GM18909 (cell line): ENCODE data around the gene FBLN2.

Experiments
- ATAC-seq: cut with Tn5 transposase; IDR thresholded peaks from one replicate; pipeline ENCODE4 v1.9.1; 2021; ENCODE audit warnings: mild to moderate bottlenecking; ENCODE audit not compliant: unreplicated experiment, poor library complexity

FBLN2 gene

GRCh38 chr3:13563321-13563720 lies 14.4 kb downstream of the FBLN2 start:
- ATAC-seq, result no peak

GRCh38 chr3:13563911-13564310 lies 15.0 kb downstream of the FBLN2 start:
- ATAC-seq, result no peak

- ATAC-seq, result no peak
These were observed 16.0 kb downstream of the FBLN2 start for GRCh38 chr3:13564751-13565560.

GRCh38 chr3:13565581-13566452 lies 16.9 kb downstream of the FBLN2 start:
- no peak for ATAC-seq

GRCh38 chr3:13566453-13566748 lies 17.5 kb downstream of the FBLN2 start:
- no peak for ATAC-seq

GRCh38 chr3:13566769-13567310 lies 17.9 kb downstream of the FBLN2 start:
- ATAC-seq, result no peak

- ATAC-seq, result no peak
These were observed 19.0 kb downstream of the FBLN2 start for GRCh38 chr3:13567684-13568514.

- no peak for ATAC-seq
These were observed 19.6 kb downstream of the FBLN2 start for GRCh38 chr3:13568515-13569028.

GRCh38 chr3:13569201-13569600 lies 20.3 kb downstream of the FBLN2 start:
- ATAC-seq, result no peak

GRCh38 chr3:13569641-13570390 lies 20.9 kb downstream of the FBLN2 start:
- ATAC-seq, result no peak

- ATAC-seq, result no peak
These were observed 21.7 kb downstream of the FBLN2 start for GRCh38 chr3:13570391-13571194.

GRCh38 chr3:13571264-13571663 lies 22.3 kb downstream of the FBLN2 start:
- no peak for ATAC-seq

- no peak for ATAC-seq
These were observed 23.2 kb downstream of the FBLN2 start for GRCh38 chr3:13571831-13572750.

- ATAC-seq, result no peak
These were observed 24.1 kb downstream of the FBLN2 start for GRCh38 chr3:13572926-13573623.

- ATAC-seq, result no peak
These were observed 25.3 kb downstream of the FBLN2 start for GRCh38 chr3:13574083-13574797.

- ATAC-seq, result no peak
These were observed 26.0 kb downstream of the FBLN2 start for GRCh38 chr3:13574798-13575451.
